Neutrophil (primary cell): ENCODE data around the gene SNX33.

Experiments used
- H3K27ac ChIP-seq: fragments of 200-600 bp; sonication (generic); 2 replicates; pipeline ENCODE4 v1.5.1; 2016; ENCODE audit warnings: mild to moderate bottlenecking, moderate library complexity
- H3K27me3 ChIP-seq: fragments of 200-600 bp; sonication (generic); 2 replicates; pipeline ENCODE4 v1.6.0; 2016; ENCODE audit warnings: mild to moderate bottlenecking
- H3K36me3 ChIP-seq: fragments of 200-600 bp; sonication (generic); 2 replicates; pipeline ENCODE4 v1.5.1; 2017
- H3K4me1 ChIP-seq, 2 experiments: fragments of 200-600 bp in 1 of 2; sonication (generic) in 1 of 2; 1 replicate in 1 of 2; 2 replicates in 1 of 2; pipeline versions ENCODE4 v1.5.1 to v1.6.1; 2013 to 2016; ENCODE audit warnings: low read depth in 1 of 2, low read length in 1 of 2, mild to moderate bottlenecking in 1 of 2, moderate library complexity in 1 of 2; ENCODE audit not compliant: control insufficient read depth in 1 of 2, insufficient read depth in 1 of 2
- H3K4me3 ChIP-seq, 2 experiments: fragments of 200-600 bp in 1 of 2; sonication (generic) in 1 of 2; 1 replicate in 1 of 2; 2 replicates in 1 of 2; pipeline ENCODE4 v1.5.1; 2013 to 2016; ENCODE audit warnings: low read depth in 1 of 2, low read length in 1 of 2, mild to moderate bottlenecking in 1 of 2, moderate library complexity in 1 of 2
- H3K9me3 ChIP-seq: fragments of 200-600 bp; sonication (generic); 2 replicates; pipeline ENCODE4 v1.5.1; 2016
- TF ChIP-seq, protein P1 (sequence below): fragments of 200-600 bp; sonication (generic); IDR thresholded peaks from 2 replicates; pipeline ENCODE4 v1.5.1; 2016; ENCODE audit warnings: antibody characterized with exemption

The SNX33 gene

DNA sequence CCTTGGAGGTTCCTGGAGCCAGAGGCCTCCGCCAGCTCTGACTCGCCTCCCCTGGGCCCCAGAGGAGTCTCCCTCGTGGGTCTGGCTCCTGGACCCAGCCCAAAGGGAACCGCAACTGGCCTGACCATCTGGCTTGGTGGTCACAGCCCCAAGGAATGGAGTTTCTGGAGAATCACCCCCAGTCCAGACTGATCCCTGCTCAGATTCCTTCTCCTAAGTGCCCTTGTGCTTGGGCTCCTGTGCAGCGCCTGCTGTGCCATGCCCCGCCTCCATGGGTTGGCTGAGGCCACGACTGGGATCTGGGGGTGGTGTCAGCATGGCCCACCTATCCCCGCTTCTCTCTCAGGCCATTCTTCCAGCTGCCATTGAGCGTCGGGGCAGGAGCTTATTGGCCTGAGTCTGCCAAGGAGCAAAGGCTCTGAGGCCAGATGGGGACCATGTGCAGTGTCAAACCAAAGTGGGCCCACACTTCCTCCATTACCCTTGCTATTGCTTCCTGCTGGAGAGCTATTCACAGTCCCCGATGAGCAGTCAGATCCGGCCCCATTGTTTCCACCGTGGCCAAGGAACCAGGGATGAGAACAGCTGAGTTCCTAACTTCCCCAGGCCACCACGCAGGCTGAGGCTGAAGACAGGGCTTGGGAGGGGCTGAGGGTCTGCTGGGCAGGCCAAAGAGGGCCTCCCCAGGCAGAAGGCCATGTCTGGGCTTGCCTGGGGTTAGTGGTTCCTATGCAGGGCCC, 46.0 kb downstream of the SNX33 start:
- no peaks in the 10 kb centered on the region for H3K9me3 ChIP-seq
- TF ChIP-seq, protein P1, sequence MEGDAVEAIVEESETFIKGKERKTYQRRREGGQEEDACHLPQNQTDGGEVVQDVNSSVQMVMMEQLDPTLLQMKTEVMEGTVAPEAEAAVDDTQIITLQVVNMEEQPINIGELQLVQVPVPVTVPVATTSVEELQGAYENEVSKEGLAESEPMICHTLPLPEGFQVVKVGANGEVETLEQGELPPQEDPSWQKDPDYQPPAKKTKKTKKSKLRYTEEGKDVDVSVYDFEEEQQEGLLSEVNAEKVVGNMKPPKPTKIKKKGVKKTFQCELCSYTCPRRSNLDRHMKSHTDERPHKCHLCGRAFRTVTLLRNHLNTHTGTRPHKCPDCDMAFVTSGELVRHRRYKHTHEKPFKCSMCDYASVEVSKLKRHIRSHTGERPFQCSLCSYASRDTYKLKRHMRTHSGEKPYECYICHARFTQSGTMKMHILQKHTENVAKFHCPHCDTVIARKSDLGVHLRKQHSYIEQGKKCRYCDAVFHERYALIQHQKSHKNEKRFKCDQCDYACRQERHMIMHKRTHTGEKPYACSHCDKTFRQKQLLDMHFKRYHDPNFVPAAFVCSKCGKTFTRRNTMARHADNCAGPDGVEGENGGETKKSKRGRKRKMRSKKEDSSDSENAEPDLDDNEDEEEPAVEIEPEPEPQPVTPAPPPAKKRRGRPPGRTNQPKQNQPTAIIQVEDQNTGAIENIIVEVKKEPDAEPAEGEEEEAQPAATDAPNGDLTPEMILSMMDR: no peak
- H3K27me3 ChIP-seq: peaks cover 71% of the 10 kb centered on the region
- H3K4me3 ChIP-seq: no peak overlapping the region
- H3K36me3 ChIP-seq: no peaks in the 10 kb centered on the region
- H3K27ac ChIP-seq: no peak overlapping the region
- H3K4me1 ChIP-seq: no peaks in the 10 kb centered on the region

DNA sequence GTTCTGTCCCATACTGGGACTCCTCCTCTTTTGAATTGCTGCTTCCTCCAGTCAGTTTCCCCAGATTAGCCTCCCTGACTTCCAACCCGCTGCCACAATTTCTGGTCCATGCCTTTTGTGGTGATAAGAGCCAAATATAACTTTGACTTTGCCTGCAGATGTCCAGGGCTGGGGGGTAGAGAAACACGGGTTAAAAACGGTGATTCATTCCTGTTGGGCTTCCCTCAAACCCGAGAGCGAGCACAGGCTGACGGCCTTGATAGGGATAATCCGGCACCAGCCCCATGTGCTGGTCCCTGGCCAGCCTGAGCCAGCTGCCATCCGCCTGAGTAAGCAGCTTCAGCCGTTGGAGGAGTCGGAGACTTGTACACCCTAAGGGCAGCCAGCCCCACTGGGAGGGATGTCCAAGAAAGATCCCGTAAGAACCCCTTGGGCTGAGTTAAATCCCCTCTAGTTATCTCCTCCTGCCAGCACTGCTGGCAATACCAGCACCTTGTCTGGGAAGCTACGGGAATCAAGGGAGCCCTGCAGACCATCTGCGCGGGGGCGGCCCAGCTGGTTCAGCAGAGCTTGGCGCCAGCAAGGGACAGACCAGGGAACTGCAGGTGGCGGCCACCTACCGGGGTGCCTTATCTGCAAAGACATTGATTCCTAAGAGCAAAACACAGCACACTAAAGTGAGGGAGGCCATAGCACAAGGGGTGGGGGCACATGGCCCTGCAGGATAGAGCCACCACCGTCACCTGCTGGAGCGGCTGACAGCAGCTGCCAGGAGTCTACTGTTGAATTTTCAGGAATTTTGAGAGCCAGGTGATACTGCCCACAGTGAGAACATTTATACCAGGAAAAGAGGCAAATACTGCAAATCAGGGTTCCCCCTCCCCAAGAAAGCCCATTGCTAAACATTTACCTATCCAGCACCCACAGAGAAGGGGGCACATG, 46.8 kb downstream of the SNX33 start:
- H3K36me3 ChIP-seq: no peaks in the 10 kb centered on the region
- no peak overlapping the region for H3K27ac ChIP-seq
- TF ChIP-seq, protein P1: no peak
- H3K27me3 ChIP-seq: peaks cover 74% of the 10 kb centered on the region
- H3K4me1 ChIP-seq: no peaks in the 10 kb centered on the region
- no peak overlapping the region for H3K4me3 ChIP-seq
- H3K9me3 ChIP-seq: no peaks in the 10 kb centered on the region

DNA sequence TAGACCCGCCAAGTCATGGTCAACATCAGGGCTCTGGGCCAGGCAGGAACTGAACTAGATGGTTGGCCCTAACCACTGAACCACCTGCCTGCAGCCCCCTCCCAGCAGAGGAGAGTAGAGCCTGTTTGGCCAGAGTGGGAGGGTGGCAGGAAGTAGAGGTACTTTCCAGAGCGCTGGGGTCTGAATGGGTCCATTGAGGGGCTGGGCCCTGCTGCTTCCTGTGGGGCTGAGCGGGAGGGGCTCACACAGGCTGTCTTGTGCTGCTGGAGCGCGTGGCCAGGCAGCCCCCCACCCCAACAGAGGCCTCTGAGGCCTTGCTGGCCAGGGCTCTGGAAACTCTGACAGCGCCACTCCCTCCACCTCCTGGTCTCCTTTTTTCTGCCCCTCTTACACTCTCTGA, 47.5 kb downstream of the SNX33 start:
- H3K27ac ChIP-seq: no peak overlapping the region
- TF ChIP-seq, protein P1: no peak

DNA sequence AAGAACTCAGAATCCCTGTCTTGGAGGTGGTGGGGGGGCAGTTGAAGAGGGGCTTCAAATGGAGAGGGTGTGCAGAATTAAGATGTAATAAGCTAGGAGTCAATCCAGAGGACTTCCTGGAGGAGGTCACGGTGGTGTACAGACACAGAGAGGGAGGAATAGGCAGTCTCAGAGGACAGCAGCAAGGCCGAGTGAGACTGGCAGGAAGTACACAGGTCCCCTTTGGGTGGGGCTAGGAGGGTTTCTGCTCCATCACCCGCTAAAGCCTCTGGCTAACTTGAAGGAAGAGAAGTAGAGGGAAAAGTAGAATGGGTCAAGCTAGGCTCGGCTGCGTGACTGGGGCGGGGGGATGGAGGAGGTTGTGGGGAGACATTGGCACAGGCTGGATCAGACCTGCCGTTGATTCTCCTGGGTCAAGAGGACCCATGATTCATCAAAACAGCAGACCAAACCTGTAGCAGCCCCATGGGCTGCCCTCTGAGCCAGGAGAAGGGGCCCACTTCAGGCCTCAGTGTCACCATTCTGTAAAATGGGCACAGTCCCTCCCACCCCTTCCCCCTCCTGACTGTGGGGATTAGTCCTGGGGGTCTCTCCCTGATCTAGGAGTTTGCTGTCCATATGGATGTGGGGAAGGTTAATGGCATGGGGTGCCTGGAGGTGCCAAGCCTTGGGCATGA, 48.1 kb downstream of the SNX33 start:
- Histone ChIP-seq H3K9me3 (no peaks in the 10 kb centered on the region), H3K27ac (no peak overlapping the region), H3K4me1 (no peaks in the 10 kb centered on the region), H3K36me3 (no peaks in the 10 kb centered on the region), H3K4me3 (no peak overlapping the region), H3K27me3 (peaks cover 81% of the 10 kb centered on the region)
- TF ChIP-seq, protein P1: no peak

More for the DNA sequence above, 47.5 kb downstream of the SNX33 start:
- Histone ChIP-seq H3K27me3 (peaks cover 80% of the 10 kb centered on the region), H3K4me3 (no peak overlapping the region), H3K9me3 (no peaks in the 10 kb centered on the region), H3K4me1 (no peaks in the 10 kb centered on the region), H3K36me3 (no peaks in the 10 kb centered on the region)

DNA sequence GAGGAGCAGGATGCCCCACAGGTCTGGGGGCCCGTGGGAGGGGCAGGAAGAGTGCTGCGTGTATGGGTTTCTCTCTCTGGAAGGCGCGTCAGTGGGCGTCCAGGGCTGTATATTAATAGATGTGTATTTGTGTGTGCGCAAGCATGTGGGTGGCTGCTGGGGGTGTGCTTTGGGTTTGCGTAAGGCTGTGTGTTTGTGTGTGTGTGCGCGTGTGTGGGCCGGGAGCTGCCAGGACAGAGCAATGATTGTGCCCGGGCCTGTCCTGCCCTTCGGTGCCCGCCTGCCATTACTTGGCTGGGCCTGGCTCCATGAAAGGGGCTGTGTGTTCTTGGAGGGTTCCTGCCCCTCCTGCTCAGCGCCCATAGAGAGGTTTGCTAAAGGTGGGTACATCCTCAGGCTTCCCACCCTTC, 48.6 kb downstream of the SNX33 start:
- Histone ChIP-seq H3K9me3 (no peaks in the 10 kb centered on the region), H3K4me1 (no peaks in the 10 kb centered on the region), H3K27ac (no peak overlapping the region), H3K27me3 (peaks cover 77% of the 10 kb centered on the region), H3K4me3 (no peak overlapping the region), H3K36me3 (no peaks in the 10 kb centered on the region)
- TF ChIP-seq, protein P1: no peak
